COLO668 (cell line): ENCODE results near the gene PRAMEF2.
"Not testable (repeated sequence)": the region's sequence is repeated elsewhere in the genome, so short reads cannot be mapped to it uniquely, and the experiment has no call there.

Experiments used
- DNase-seq: peaks from one replicate; lab custom pipeline; 2025; ENCODE audit not compliant: unreplicated experiment; lab: John Stamatoyannopoulos, UW

Gene PRAMEF2, protein sequence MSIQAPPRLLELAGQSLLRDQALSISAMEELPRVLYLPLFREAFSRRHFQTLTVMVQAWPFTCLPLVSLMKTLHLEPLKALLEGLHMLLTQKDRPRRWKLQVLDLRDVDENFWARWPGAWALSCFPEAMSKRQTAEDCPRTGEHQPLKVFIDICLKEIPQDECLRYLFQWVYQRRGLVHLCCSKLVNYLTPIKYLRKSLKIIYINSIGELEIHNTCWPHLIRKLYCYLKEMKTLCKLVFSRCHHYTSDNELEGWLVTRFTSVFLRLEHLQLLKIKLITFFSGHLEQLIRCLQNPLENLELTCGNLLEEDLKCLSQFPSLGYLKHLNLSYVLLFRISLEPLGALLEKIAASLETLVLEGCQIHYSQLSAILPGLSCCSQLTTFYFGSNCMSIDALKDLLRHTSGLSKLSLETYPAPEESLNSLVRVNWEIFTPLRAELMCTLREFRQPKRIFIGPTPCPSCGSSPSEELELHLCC

DNA sequence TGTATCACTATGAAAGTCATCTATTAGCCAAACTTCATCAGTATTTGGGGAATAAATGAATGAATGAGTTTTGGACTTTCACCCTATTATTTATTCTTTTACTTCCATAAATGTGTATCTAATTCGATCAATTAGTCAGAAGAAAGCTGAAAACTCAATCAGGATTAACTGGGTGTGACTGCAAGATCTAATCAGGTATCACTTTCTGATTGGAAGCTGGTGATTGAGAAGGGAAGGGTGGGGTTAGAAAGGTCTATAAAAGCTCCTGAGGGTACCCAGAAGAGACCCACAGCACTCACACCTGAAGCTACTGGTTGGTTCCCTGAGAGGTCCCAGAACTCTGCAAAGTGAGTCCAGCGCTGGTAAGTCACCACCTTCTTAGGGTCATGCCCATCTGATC is at the start of gene PRAMEF2:
Gene PRAMEF2, plus strand, starts transcription at position 301 of the 400 bp plus-strand sequence. CDS start 1,924 bp downstream, outside the sequence.
- DNase-seq = not testable (repeated sequence)

GRCh38 chr1:12809933-12810332 is 47.0 kb upstream of the PRAMEF2 start:
- DNase-seq = no peak

DNA sequence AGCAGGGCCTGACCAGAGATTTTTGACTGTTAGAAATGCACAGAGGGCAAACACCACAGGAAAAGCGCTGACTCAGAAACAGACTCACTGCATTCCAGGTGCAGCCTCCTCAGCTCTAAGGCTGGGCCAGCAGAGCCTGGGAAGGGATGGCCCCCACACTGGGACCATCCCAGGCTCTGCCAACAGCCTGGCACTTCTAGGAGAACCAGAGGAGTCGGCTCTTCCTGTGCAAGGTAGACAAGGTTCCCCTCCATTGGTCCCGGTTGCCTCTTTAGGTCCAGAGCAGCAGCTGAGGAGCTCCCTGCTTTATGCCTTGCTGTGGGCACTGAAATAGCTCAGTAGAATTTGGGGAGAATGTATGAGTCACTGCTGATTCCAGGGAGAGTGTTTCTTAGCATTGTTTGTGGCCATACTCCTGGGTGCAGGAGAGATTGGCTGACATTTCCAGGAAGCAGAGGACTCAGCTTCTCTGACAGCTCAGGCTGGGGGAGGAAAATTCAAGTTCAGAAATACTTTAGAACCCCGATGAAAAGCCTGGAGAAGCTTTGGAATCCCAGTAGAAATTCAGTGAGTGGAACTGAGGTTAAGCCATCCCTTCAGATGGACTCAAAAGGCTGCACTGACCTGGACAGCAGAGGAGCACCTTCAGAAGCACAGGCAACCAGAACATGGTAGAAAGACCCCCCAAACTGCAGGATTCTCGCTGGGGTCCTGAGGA is 46.0 kb upstream of the PRAMEF2 start:
- DNase-seq = no peak

- DNase-seq = no peak
Observed at GRCh38 chr1:12811409-12811784, 45.5 kb upstream of the PRAMEF2 start.

DNA sequence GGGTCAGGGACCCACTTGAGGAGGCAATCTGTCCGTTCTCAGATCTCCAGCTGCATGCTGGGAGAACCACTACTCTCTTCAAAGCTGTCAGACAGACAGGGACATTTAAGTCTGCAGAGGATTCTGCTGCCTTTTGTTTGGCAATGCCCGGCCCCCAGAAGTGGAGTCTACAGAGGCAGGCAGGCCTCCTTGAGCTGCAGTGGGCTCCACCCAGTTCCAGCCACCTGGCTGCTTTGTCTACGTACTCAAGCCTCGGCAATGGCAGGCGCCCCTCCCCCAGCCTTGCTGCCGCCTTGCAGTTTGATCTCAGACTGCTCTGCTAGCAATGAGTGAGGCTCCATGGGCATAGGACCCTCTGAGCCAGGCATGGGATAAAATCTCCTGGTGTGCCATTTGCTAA is 37.8 kb upstream of the PRAMEF2 start:
- not testable (repeated sequence) for DNase-seq

GRCh38 chr1:12831310-12831709 is 25.6 kb upstream of the PRAMEF2 start, which contains the start of gene PRAMEF11:
TSS of gene PRAMEF11 (minus strand) at chr1:12831410. CDS start at chr1:12828789, 2,621 bp downstream.
- DNase-seq = not testable (repeated sequence)

DNA sequence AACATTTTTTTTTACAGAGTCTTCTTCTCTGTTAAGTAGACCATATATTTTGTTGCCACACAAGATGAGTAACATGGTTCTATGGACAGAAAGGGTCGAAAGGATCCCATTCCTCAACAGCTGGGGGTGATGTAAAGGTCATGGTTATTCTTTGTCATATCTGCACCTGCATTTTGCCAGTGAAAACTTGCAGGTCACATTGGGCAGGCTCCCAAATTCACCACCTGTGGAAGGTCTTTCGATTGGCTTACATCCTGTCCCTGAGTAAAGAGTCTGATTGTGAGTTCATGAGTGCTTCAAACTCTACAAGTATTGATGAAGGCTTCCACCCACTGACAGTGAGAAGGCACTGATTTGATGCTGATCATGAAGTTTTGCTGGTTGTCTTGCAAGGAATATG is 23.6 kb upstream of the PRAMEF2 start:
- not testable (repeated sequence) for DNase-seq

DNA sequence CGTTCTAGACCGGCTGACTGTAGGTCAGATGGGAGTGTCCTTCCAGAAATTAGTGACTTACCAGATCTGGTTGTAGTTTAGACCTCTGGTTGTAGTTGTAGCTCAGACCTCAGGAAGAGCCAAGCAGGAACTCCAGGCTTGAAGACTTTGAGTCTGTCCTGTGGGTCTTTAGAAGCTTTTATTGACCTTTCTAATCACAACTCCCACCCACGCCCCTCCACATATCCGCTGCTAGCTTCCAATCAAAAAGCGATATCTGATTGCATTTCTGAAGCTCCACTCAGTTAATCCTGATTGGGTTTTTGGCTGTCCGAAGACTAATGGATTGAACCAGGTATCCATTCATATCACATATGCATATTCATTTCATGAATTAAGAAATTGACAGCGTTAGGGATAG is 8.3 kb upstream of the PRAMEF2 start, which contains the start of gene HNRNPCL1:
Gene HNRNPCL1, minus strand, starts transcription at position 101 of the 400 bp plus-strand sequence. CDS start 431 bp downstream, outside the sequence.
- DNase-seq = not testable (repeated sequence)

- DNase-seq = no peak
Observed at GRCh38 chr1:12851779-12852178, 5.1 kb upstream of the PRAMEF2 start.

GRCh38 chr1:12863131-12863880 is 6.4 kb downstream of the PRAMEF2 start:
- DNase-seq = not testable (repeated sequence)

DNA sequence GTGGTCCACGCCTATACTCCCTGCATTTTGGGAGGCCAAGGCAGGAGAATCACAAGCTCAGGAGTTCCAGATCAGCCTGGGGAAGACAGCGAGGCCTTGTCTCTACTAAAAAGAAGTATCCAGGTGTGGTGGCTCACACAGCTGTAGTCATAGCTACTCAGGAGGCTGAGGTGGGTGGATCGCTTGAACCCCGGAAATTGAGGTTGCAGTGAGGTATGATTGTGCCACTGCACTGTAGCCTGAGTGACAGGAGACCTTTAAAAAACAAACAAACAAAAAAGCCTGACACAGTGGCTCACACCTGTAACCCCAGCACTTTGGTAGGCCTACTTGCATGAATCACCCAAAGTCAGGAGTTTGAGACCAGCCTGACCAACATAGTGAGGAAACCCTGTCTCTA is 21.6 kb downstream of the PRAMEF2 start:
- not testable (repeated sequence) for DNase-seq

DNA sequence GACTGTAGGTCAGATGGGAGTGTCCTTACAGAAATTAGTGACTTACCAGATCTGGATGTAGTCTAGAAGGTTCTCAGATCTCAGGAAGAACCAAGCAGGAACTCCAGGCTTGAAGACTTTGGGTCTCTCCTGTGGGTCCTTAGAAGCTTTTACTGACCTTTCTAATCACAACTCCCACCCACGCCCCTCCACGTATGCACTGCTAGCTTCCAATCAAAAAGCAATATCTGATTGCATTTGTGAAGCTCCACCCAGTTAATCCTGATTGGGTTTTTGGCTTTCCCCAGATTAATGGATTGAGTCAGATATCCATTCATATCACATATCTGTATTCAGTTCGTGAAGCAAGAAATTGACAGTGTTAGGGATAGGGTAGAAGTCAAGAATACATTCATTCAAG is 29.2 kb downstream of the PRAMEF2 start, which contains the start of gene PRAMEF4:
Gene PRAMEF4, minus strand, starts transcription at position 101 of the 400 bp plus-strand sequence. CDS start 2,807 bp downstream, outside the sequence.
- DNase-seq = not testable (repeated sequence)

DNA sequence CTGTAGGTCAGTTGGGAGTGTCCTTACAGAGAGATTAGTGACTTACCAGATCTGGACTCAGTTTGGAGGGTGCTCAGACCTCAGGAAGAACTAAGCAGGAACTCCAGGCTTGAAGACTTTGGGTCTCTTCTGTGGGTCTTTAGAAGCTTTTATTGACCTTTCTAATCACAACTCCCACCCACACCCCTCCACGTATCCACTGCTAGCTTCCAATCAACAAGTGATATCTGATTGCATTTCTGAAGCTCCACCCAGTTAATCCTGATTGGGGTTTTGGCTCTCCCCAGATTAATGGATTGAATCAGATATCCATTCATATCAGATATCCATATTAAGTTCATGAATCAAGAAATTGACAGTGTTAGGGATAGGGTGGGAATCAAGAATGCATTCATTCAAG is 41.3 kb downstream of the PRAMEF2 start, which contains the start of gene PRAMEF10:
Gene PRAMEF10, minus strand, starts transcription at position 101 of the 400 bp plus-strand sequence. CDS start 2,423 bp downstream, outside the sequence.
- DNase-seq = not testable (repeated sequence)

DNA sequence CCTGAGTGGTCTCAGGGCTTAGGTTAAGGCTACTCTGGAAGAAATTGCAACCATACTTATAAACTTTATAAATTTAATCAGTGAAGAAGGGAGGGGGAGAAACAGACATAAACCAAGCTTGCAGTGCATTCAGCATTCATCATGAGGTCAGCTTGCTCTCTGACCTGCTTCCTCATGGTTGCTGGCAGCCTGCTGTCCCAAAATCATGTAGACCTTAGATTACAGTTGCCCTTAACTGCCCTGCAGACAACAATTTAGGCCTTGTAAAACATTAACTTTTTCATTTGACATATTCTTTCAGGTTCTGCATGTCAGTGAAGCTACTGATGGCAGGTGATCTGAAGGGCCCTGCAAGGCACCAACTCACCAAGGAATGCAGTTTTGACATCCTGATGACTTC is 42.3 kb downstream of the PRAMEF2 start:
- not testable (repeated sequence) for DNase-seq

GRCh38 chr1:12903793-12904572 is 47.1 kb downstream of the PRAMEF2 start:
- DNase-seq = not testable (repeated sequence)
